Measurements from ENCODE around the gene SLC2A10. TPM values are rescaled to one million over a fixed set of nuclear protein-coding genes. Genes with fewer than 3 reads are reported as not detected.
A peak's percentile ranks its signal among the peaks of the same experiment; 100 is the strongest.

Gene SLC2A10
- total RNA-seq, 4 donors from 2014 or later: 10.0 to 20.1 (median 11.5) TPM

DNA sequence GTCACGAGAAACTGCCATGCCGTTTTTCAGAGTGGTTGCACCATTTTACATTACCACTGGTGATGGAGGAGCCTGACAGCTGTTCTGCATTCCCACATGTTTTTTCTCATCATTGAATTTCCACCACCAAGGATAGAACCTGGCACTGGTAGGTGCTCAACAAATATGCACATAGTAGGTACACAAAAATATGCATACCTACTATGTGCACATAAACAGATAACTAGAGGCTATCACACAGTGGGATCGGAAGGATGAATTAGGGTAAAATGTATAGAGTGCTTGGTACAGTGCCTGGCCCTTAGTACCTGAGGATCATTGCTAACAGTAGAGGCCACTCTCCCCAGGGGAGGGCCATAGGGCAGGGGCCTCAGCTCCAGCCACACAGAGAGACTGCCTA is 47.0 kb downstream of the SLC2A10 start:
- no peaks in the 10 kb centered on the region for H3K9me3 ChIP-seq
- H3K4me1 ChIP-seq: peaks cover 0 to 12% (median 0%) of the 10 kb centered on the region in 3 donors
- ATAC-seq: no peak
- H3K36me3 ChIP-seq: no peaks in the 10 kb centered on the region
- H3K4me3 ChIP-seq: no peak overlapping the region
- H3K27ac ChIP-seq: no peak overlapping the region
- H3K27me3 ChIP-seq: peaks cover 29% of the 10 kb centered on the region
- TF ChIP-seq EP300 (IDR thresholded peaks at IDR 0.05): no peak
- no peak for TF ChIP-seq CTCF (IDR thresholded peaks at IDR 0.05)
- no peak for TF ChIP-seq POLR2A (IDR thresholded peaks at IDR 0.05)
- TF ChIP-seq POLR2AphosphoS5 (IDR thresholded peaks at IDR 0.05): no peak
- WGBS, 2 donors (ENCODE audit: low coverage in 1 of 2): 58 to 95% methylated on average over 2 to 3 of the region's 3 CpGs

GRCh38 chr20:46757135-46757534 is 47.7 kb downstream of the SLC2A10 start:
- no peak overlapping the region for H3K4me3 ChIP-seq
- no peak for ATAC-seq
- H3K27me3 ChIP-seq: peaks cover 21% of the 10 kb centered on the region
- H3K27ac ChIP-seq: no peak overlapping the region
- no peaks in the 10 kb centered on the region for H3K36me3 ChIP-seq
- no peak for TF ChIP-seq CTCF (IDR thresholded peaks at IDR 0.05)
- TF ChIP-seq EP300 (IDR thresholded peaks at IDR 0.05): no peak
- TF ChIP-seq POLR2AphosphoS5 (IDR thresholded peaks at IDR 0.05): no peak
- no peak for TF ChIP-seq POLR2A (IDR thresholded peaks at IDR 0.05)
- WGBS, 2 donors (ENCODE audit: low coverage in 1 of 2): no CpG with 5 or more reads among the region's 9 CpGs
- H3K9me3 ChIP-seq: no peaks in the 10 kb centered on the region
- H3K4me1 ChIP-seq: peaks cover 0 to 12% (median 0%) of the 10 kb centered on the region in 3 donors

- WGBS, 2 donors (ENCODE audit: low coverage in 1 of 2): 34 to 40% methylated on average over 9 to 13 of the region's 17 CpGs
- no peaks in the 10 kb centered on the region for H3K9me3 ChIP-seq
- H3K27ac ChIP-seq: no peak overlapping the region
- H3K36me3 ChIP-seq: no peaks in the 10 kb centered on the region
- TF ChIP-seq POLR2A (IDR thresholded peaks at IDR 0.05) (no peak), CTCF (IDR thresholded peaks at IDR 0.05) (peak; percentile 66 to 95 (median 88)), EP300 (IDR thresholded peaks at IDR 0.05) (no peak), POLR2AphosphoS5 (IDR thresholded peaks at IDR 0.05) (no peak)
- H3K4me3 ChIP-seq: no peak overlapping the region
- peaks cover 0 to 8% (median 0%) of the 10 kb centered on the region in 3 donors for H3K4me1 ChIP-seq
- H3K27me3 ChIP-seq: peaks cover 19% of the 10 kb centered on the region
- peak; percentile 55 for ATAC-seq
Measured at GRCh38 chr20:46757754-46758678, 48.6 kb downstream of the SLC2A10 start.

GRCh38 chr20:46758929-46759669 is 49.6 kb downstream of the SLC2A10 start:
- Histone ChIP-seq H3K4me1 (peaks cover 0 to 8% (median 0%) of the 10 kb centered on the region in 3 donors), H3K36me3 (no peaks in the 10 kb centered on the region), H3K27ac (no peak overlapping the region), H3K27me3 (peaks cover 19% of the 10 kb centered on the region), H3K9me3 (no peaks in the 10 kb centered on the region), H3K4me3 (no peak overlapping the region)
- WGBS, 2 donors (ENCODE audit: low coverage in 1 of 2): 87 to 88% methylated on average over 4 to 5 of the region's 6 CpGs
- TF ChIP-seq CTCF (IDR thresholded peaks at IDR 0.05) (no peak), EP300 (IDR thresholded peaks at IDR 0.05) (no peak), POLR2AphosphoS5 (IDR thresholded peaks at IDR 0.05) (no peak), POLR2A (IDR thresholded peaks at IDR 0.05) (no peak)
- no peak for ATAC-seq

All from gastroesophageal sphincter (tissue), 4 donors.